GM12875 (cell line): Measurements from ENCODE around the gene CBFA2T3.
"Not testable (repeated sequence)": the region's sequence is repeated elsewhere in the genome, so short reads cannot be mapped to it uniquely, and the experiment has no call there.

ENCODE experiments used
- H3K4me3 ChIP-seq: one replicate; pipeline ENCODE4 v1.5.1; 2011; ENCODE audit warnings: low read depth, low read length, control low read depth
- TF ChIP-seq, protein P1 (sequence below): IDR thresholded peaks from 2 replicates; pipeline ENCODE4 v1.5.1; 2011; ENCODE audit warnings: low read depth, mild to moderate bottlenecking, control low read depth, inconsistent platforms, low read length, moderate library complexity, borderline replicate concordance; ENCODE audit not compliant: insufficient read depth

CBFA2T3 gene

DNA sequence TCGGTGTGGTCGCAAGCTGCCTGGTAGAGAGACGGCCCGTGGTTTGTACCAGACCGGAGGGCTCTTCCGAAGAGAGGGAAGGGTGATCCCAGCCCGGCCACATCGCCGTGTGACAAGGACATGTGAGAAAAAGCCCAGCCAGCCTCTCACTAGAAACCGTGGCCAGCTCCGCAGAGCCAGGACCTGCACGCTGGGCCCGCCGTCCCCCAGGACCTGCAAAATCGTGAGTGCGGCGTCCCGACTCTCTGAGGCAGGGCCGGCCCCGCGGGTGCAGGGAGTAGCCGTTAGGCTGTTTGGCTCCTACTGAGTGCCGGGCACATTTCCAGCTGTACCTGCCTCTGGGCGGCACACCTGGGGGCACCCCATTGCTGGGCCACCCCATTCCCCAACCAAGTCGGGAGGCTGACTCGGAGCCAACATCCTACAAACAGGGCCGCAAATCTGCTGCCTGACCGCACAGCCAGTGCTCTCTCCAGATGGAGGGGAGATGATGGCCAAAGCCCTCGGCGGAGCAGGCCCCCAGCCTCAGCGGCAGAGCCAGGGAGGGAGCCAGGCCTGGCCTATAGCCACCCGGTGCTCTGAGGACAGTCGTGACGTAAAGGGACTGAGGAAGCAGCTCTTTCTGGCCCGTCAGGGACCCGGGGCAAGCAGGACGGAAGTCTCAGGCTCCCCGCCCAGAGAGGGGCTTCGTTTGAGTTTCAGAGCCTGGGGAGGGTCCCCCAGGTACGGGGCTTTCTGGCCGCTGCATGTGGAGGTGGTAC lies 76.9 kb downstream of the CBFA2T3 start:
- TF ChIP-seq, protein P1, sequence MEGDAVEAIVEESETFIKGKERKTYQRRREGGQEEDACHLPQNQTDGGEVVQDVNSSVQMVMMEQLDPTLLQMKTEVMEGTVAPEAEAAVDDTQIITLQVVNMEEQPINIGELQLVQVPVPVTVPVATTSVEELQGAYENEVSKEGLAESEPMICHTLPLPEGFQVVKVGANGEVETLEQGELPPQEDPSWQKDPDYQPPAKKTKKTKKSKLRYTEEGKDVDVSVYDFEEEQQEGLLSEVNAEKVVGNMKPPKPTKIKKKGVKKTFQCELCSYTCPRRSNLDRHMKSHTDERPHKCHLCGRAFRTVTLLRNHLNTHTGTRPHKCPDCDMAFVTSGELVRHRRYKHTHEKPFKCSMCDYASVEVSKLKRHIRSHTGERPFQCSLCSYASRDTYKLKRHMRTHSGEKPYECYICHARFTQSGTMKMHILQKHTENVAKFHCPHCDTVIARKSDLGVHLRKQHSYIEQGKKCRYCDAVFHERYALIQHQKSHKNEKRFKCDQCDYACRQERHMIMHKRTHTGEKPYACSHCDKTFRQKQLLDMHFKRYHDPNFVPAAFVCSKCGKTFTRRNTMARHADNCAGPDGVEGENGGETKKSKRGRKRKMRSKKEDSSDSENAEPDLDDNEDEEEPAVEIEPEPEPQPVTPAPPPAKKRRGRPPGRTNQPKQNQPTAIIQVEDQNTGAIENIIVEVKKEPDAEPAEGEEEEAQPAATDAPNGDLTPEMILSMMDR: no peak
- no peak overlapping the region for H3K4me3 ChIP-seq

DNA sequence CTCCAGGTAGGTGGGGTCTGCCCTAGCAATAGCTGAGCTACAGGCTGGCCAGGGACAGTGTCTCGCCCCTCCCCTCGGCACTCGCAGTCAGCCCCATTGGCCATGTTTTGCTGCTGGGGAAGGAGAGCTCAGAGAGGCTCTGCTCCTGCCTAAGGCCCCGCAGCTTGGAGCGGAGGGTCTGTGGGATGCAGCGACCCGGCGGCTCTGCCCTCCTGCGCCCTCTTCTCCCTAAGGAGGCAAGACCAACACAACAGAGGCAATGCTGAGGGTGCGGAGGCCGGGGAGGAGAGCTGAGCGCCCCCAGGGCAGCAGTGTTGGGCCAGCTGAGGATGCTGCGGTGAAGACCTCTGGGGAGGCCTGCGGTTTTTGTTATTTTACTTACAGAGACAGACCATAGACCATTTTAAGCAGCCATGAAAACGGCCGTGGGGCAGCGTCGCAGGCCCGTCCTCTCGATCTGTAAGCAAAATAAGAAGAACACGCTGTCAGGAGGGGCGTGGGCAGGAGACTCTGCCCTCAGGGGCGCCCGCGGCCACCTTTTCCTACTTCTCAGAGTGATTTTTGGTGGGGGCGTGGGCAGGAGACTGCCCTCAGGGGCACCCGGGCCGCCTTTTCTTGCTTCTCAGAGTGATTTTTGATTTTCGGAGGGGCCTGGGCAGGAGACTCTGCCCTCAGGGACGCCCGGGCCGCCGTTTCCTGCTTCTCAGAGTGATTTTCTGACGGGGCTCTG lies 79.1 kb downstream of the CBFA2T3 start:
- no peak overlapping the region for H3K4me3 ChIP-seq

DNA sequence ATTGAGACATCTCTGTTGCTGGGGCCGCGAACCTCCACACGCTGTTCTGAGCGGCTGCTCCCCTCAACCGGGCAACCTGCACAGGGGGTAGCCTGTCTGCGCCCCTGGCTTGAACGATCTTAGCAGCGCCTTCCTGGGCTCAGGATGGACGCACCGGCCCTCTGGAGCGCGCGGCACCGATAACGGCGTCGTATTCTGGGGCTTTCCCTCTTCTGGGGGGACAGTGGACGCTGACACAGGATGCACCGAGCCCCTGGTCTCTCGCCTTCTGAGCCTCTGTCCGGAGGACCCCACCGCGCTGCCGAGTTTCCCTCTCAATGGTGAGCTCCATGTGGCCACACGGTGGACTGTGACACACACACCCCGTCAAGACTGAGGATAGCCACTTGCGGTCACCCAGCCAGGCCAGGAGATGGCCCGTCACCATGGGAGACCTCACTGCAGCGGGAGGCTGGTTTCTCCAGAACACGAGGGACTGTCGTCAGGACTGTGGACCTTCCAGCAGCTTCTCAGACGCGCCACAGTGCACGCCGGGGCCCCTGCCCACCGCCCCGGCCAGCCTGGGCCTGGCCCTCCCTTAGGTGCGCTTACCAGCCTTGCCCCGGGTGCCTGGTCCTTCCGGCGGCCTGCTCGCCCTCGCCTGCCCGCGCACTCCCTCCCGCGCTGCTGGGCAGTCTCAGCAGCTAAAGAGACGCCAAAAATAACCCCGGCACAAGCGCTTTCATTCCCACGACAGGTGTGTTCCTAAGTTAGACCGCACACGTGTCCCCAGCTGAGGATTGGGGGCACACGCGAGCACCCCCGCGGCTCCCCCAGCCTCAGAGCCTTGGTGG lies 80.6 kb downstream of the CBFA2T3 start:
- no peak overlapping the region for H3K4me3 ChIP-seq
- TF ChIP-seq, protein P1: no peak

More for the DNA sequence above, 79.1 kb downstream of the CBFA2T3 start:
- TF ChIP-seq, protein P1: no peak

DNA sequence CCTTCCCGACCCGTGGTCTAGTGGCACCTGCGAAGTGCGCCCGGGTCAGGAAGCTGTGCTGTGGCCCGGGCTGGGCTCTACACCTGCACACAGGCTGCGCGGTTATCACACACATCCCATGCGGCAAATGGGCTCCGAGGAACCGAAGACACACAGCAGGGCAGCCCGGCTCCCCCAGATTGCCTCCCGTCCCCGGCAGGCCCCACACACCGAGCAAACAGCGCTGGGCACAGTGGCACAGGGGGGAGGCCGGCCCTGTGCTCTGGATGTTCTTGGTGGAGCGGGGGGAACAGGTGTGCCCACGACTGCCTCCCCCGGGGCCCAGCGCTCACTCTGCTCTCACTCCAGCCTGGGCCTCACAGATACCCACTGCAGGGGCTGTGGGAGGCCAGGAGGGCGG lies 81.7 kb downstream of the CBFA2T3 start:
- H3K4me3 ChIP-seq: no peak overlapping the region
- TF ChIP-seq, protein P1: no peak

DNA sequence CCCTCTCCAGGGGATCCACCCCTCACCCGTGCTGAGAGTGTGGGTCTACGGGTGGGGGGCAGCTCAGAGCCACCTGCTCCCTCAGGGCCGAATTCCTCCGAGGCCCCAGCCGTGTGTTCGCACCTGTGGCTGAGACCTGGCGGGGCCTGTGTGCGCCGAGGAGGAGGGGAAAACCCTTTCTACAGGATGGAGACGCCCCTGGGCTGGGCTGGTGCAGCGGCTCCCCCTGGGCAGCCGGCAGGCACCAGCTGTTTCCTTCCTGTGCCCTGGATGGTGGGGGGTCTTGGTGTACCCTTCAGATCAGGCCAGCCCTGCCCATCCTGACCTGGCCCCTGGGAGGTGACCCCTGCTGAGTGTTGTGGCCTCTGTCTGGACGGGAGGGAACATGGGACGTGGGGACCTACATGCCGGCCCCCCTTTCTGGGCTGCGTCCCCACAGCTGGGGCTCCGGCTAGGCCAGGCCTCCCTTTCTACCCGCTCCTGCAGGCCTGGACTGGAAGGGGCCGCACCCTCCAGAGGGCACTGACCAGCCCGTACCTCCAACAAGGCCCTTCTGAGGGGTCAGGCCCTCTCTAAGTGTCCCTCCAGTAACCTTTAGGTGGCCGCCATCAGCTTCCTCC lies 82.2 kb downstream of the CBFA2T3 start:
- H3K4me3 ChIP-seq: no peak overlapping the region
- TF ChIP-seq, protein P1: no peak

DNA sequence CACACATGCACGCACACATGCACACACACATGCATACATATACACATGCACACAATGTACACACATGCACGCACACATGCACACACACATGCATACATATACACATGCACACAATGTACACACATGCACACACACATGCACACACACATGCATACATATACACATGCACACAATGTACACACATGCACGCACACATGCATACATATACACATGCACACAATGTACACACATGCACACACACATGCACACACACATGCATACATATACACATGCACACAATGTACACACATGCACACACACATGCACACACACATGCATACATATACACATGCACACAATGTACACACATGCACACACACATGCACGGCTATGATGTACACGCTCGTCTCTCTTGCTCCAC lies 82.7 kb downstream of the CBFA2T3 start:
- H3K4me3 ChIP-seq: not testable (repeated sequence)
